HCT116 (cell line): Measurements from ENCODE around the gene TAS2R41.

Source experiments
- ATF3 ChIP-seq: IDR thresholded peaks from 2 replicates; pipeline ENCODE4 v1.6.1; 2012
- CTCF ChIP-seq, 3 experiments: fragments of 200-600 bp in 1 of 3; sonication (generic) in 1 of 3; IDR thresholded peaks in 2 of 3; conservative IDR thresholded peaks in 1 of 3; 2 replicates each; pipeline ENCODE4 v1.5.1; 2012 to 2017; ENCODE audit warnings: low read depth in 2 of 3, low read length in 2 of 3, antibody characterized with exemption in 1 of 3, borderline replicate concordance in 1 of 3, control low read depth in 1 of 3, mild to moderate bottlenecking in 1 of 3, mixed read lengths in 1 of 3, mixed run types in 1 of 3, moderate library complexity in 1 of 3; ENCODE audit not compliant: insufficient read depth in 1 of 3
- EZH2 ChIP-seq: fragments of 200-600 bp; sonication (generic); IDR thresholded peaks from 2 replicates; pipeline ENCODE4 v1.6.1; 2017; ENCODE audit warnings: antibody characterized with exemption, mixed run types
- EZH2phosphoT487 ChIP-seq: fragments of 200-600 bp; IDR thresholded peaks from 2 replicates; pipeline ENCODE4 v1.6.1; 2018; ENCODE audit warnings: antibody characterized with exemption, borderline replicate concordance
- FOSL1 ChIP-seq: IDR thresholded peaks from 2 replicates; pipeline ENCODE4 v1.6.1; 2012; ENCODE audit warnings: low read depth
- JUND ChIP-seq: IDR thresholded peaks from 2 replicates; pipeline ENCODE4 v1.6.1; 2012
- POLR2A ChIP-seq: IDR thresholded peaks from 2 replicates; pipeline ENCODE4 v1.7.0; 2011; ENCODE audit warnings: borderline replicate concordance; ENCODE audit not compliant: insufficient read depth, insufficient read length; ENCODE audit errors: extremely low read depth
- POLR2AphosphoS5 ChIP-seq: IDR thresholded peaks from 2 replicates; pipeline ENCODE4 v1.6.1; 2011; ENCODE audit warnings: mild to moderate bottlenecking, low read depth, low read length, moderate library complexity
- RAD21 ChIP-seq: IDR thresholded peaks from 2 replicates; pipeline ENCODE4 v1.6.1; 2012; ENCODE audit warnings: low read depth, mild to moderate bottlenecking
- REST ChIP-seq: IDR thresholded peaks from 2 replicates; pipeline ENCODE4 v1.6.1; 2012; ENCODE audit warnings: low read depth
- SIN3A ChIP-seq: IDR thresholded peaks from 2 replicates; pipeline ENCODE4 v1.6.1; 2012; ENCODE audit warnings: low read depth
- YY1 ChIP-seq: IDR thresholded peaks from 2 replicates; pipeline ENCODE4 v1.6.1; 2011; ENCODE audit warnings: low read length, low read depth, moderate library complexity, mild to moderate bottlenecking; ENCODE audit not compliant: insufficient replicate concordance; ENCODE audit errors: extremely low read depth
- ZNF274 ChIP-seq: fragments of 200-500 bp; sonication (Bioruptor generic); IDR thresholded peaks from 2 replicates; pipeline ENCODE4 v1.6.1; 2014; ENCODE audit warnings: mild to moderate bottlenecking, low read depth, low read length, inconsistent platforms

GRCh38 chr7:143479055-143479766 lies 1.5 kb downstream of the TAS2R41 start:
- TF ChIP-seq CTCF (IDR thresholded peaks at IDR 0.05 in 2 of 3, conservative IDR thresholded peaks at IDR 0.05 in 1 of 3; ENCODE audit: borderline replicate concordance in 1 of 3, insufficient read depth in 1 of 3, low read depth in 2 of 3, low read length in 2 of 3) (no peak), FOSL1 (no peak), EZH2phosphoT487 (no peak), REST (no peak), EZH2 (no peak), POLR2AphosphoS5 (no peak), POLR2A (no peak), YY1 (no peak), RAD21 (no peak), JUND (no peak), ZNF274 (no peak), ATF3 (no peak), SIN3A (no peak)
